Measurements from ENCODE around the gene SLC1A2.

- TF ChIP-seq CTCF (IDR thresholded peaks at IDR 0.05) (no peak), POLR2A (IDR thresholded peaks at IDR 0.05) (no peak)
Measured at GRCh38 chr11:35336726-35337125, 82.6 kb downstream of the SLC1A2 start.

Data from heart left ventricle (tissue), 13 donors.